Measurements from ENCODE around the gene RMRP. TPM values are rescaled to one million over a fixed set of nuclear protein-coding genes. Genes with fewer than 3 reads are reported as not detected.

The RMRP gene
- polyA plus RNA-seq, 1 of the 3 experiments (the other 2 are of a cell fraction): 64.9 TPM

GRCh38 chr9:35653611-35654010 lies 4.2 kb downstream of the RMRP start:
- no peak overlapping the region for H3K27ac ChIP-seq (ENCODE audit: low read depth in 2 of 2, low read length in 1 of 2)
- H3K9ac ChIP-seq: no peak overlapping the region
- ChIA-PET CTCF (no interaction called here), POLR2A (interaction anchor here (0.7 kb wide), 1 partner anchor 11 kb away, joined by 4 read pairs; no protein-coding TSS in a partner anchor)
- H2AFZ ChIP-seq (ENCODE audit: low read depth): no peak overlapping the region
- no peaks in the 10 kb centered on the region for H3K9me3 ChIP-seq
- peaks cover 1% of the 10 kb centered on the region; the same call in 1 of the 2 replicates for H3K79me2 ChIP-seq (ENCODE audit: insufficient read depth)
- no peaks in the 10 kb centered on the region for H4K20me1 ChIP-seq (ENCODE audit: insufficient read depth)
- WGBS (ENCODE audit: low lambda C conversion rate): 100% methylated on average over 2 of the region's 2 CpGs
- no peak for DNase-seq
- no peak overlapping the region for H3K4me2 ChIP-seq
- no peaks in the 10 kb centered on the region for H3K9me2 ChIP-seq
- H3K4me1 ChIP-seq (ENCODE audit: control insufficient read depth in 1 of 2, insufficient read depth in 2 of 2, low read depth in 1 of 2, low read length in 1 of 2): peaks cover 0 to 6% of the 10 kb centered on the region in 2 experiments; a peak in 2 of 4 replicates
- no peak for TF ChIP-seq CHD2 (IDR thresholded peaks at IDR 0.05; ENCODE audit: low read length, partially characterized antibody)
- no peak for TF ChIP-seq USF1 (IDR thresholded peaks at IDR 0.05; ENCODE audit: borderline replicate concordance, low read depth)
- no peak for TF ChIP-seq FOXJ3 (CRISPR knock-in tag; IDR thresholded peaks at IDR 0.05)
- TF ChIP-seq JUND (IDR thresholded peaks at IDR 0.05): no peak
- TF ChIP-seq MAX (IDR thresholded peaks at IDR 0.05; ENCODE audit: low read depth): no peak
- no peak for TF ChIP-seq NFIC (IDR thresholded peaks at IDR 0.05; ENCODE audit: borderline replicate concordance)
- no peak for TF ChIP-seq IRF3 (IDR thresholded peaks at IDR 0.05; ENCODE audit: low read depth, low read length)
- no peak for TF ChIP-seq TCF12 (IDR thresholded peaks at IDR 0.05)
- TF ChIP-seq ZBTB33 (IDR thresholded peaks at IDR 0.05; ENCODE audit: borderline replicate concordance, low read depth): no peak
- TF ChIP-seq RFX5 (IDR thresholded peaks at IDR 0.05; ENCODE audit: low read length): no peak
- TF ChIP-seq REST (IDR thresholded peaks at IDR 0.05; ENCODE audit: low read depth, low read length): no peak
- no peak for TF ChIP-seq EZH2phosphoT487 (IDR thresholded peaks at IDR 0.05; ENCODE audit: borderline replicate concordance, low read depth)
- no peak for TF ChIP-seq RAD21 (IDR thresholded peaks at IDR 0.05; ENCODE audit: low read length)
- no peak for TF ChIP-seq TEAD4 (IDR thresholded peaks at IDR 0.05; ENCODE audit: borderline replicate concordance, insufficient read depth)
- no peak for TF ChIP-seq MEF2A (IDR thresholded peaks at IDR 0.05; ENCODE audit: borderline replicate concordance, low read depth)
- H3K36me3 ChIP-seq (replicated peaks in 1 of 2; ENCODE audit: control insufficient read depth in 1 of 2, insufficient read depth in 2 of 2, low read length in 1 of 2): no peaks in the 10 kb centered on the region
- no peak overlapping the region for H3K4me3 ChIP-seq (ENCODE audit: low read depth in 2 of 2, low read length in 1 of 2)
- no peaks in the 10 kb centered on the region for H3K27me3 ChIP-seq (ENCODE audit: insufficient read depth)
- peaks cover 5% of the 10 kb centered on the region for H3F3A ChIP-seq (replicated peaks; ENCODE audit: insufficient read depth)
